Cardiac fibroblast (primary cell): ENCODE data around the gene ZNF76.
"Not testable (repeated sequence)": the region's sequence is repeated elsewhere in the genome, so short reads cannot be mapped to it uniquely, and the experiment has no call there.

Source experiments
- DNase-seq, 2 donors: peaks; one replicate each; pipeline versions ENCODE4 v3.0.0 to v3.0.0-alpha.2; 2010; ENCODE audit warnings: low read depth in 2 of 2
- H3K4me3 ChIP-seq, 2 donors: replicated peaks in 1 of 2; 1 replicate in 1 of 2; 2 replicates in 1 of 2; pipeline ENCODE4 v1.5.1; 2011; ENCODE audit warnings: low read depth in 2 of 2, low read length in 2 of 2, mild to moderate bottlenecking in 2 of 2, moderate library complexity in 1 of 2
- TF ChIP-seq, protein P1 (sequence below): IDR thresholded peaks from one replicate; pipeline ENCODE4 v1.5.1; 2011; ENCODE audit warnings: low read depth, mild to moderate bottlenecking, low read length, inconsistent platforms

The ZNF76 gene

DNA sequence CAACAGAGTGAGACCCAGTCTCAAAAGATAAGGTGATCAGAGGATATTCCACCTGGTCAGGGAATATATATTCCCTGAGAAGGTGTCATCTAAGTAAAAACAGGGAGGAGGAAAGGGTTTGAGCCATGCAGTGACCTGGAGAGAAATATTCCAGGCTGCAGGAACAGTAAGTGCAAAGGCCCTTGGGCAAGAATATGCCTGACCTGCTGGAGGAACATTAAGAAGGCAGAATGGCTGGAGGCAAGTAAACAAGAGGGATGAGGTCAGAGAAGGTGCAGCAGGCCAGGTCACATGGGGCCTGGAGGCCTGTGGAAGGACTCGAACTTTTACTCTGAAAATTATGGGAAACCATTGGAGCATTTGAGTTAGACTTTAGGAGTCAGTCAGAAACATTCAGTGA, 44.8 kb downstream of the ZNF76 start:
- TF ChIP-seq, protein P1, sequence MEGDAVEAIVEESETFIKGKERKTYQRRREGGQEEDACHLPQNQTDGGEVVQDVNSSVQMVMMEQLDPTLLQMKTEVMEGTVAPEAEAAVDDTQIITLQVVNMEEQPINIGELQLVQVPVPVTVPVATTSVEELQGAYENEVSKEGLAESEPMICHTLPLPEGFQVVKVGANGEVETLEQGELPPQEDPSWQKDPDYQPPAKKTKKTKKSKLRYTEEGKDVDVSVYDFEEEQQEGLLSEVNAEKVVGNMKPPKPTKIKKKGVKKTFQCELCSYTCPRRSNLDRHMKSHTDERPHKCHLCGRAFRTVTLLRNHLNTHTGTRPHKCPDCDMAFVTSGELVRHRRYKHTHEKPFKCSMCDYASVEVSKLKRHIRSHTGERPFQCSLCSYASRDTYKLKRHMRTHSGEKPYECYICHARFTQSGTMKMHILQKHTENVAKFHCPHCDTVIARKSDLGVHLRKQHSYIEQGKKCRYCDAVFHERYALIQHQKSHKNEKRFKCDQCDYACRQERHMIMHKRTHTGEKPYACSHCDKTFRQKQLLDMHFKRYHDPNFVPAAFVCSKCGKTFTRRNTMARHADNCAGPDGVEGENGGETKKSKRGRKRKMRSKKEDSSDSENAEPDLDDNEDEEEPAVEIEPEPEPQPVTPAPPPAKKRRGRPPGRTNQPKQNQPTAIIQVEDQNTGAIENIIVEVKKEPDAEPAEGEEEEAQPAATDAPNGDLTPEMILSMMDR: no peak
- no peak overlapping the region for H3K4me3 ChIP-seq
- DNase-seq: no peak

DNA sequence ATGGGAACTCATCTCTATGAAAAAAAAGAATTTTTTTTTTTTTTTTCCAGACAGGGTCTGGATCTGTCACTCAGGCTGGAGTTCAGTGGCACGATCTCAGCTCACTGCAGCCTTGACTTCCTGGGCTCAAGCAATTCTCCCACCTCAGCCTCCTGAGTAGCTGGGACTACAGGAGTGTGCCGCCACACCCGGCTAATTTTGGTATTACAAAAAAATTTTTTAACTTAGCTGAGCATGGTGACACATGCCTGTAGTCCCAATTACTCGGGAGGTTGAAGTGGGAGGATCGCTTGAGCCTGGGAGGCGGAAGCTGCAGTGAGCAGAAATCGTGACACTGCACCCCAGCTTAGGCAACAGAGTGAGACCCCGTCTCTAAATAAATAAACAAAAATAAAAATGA, 45.6 kb downstream of the ZNF76 start:
- TF ChIP-seq, protein P1: no peak
- no peak overlapping the region for H3K4me3 ChIP-seq

DNA sequence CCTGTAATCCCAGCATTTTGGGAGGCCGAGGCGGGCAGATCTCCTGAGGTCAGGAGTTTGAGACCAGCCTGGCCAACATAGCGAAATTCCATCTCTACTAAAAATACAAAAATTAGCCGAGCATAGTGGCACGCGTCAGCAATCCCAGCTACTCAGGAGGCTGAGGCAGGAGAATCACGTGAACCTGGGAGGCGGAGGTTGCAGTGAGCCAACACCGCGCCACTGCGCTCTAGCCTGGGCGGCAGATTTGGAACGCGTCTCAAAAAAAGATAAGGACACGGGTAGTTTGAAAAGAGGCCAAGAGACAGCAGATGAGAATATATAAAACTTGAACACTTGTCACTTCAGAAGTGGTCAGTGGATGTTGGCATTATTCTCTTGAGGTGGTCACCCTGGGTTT, 47.6 kb downstream of the ZNF76 start:
- DNase-seq, H3K4me3 ChIP-seq: not testable (repeated sequence)

More for the DNA sequence above, 45.6 kb downstream of the ZNF76 start:
- DNase-seq: no peak

DNA sequence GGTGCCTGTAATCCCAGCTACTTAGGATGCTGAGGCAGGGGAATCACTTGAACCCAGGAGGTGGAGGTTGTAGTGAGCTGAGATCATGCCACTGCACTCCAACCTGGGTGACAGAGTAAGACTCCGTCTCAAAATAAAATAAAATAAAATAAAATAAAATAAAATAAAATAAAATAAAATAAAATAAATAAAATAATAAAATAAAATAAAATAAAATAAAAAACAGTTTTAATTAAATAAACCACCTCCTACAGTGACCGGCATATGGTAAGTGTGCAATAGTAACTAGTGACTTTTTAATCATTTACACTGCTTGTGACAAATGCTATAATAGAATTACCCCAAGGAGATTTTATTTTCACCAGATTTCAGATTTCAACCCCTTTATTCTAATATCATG, 49.0 kb downstream of the ZNF76 start:
- H3K4me3 ChIP-seq, DNase-seq: not testable (repeated sequence)

DNA sequence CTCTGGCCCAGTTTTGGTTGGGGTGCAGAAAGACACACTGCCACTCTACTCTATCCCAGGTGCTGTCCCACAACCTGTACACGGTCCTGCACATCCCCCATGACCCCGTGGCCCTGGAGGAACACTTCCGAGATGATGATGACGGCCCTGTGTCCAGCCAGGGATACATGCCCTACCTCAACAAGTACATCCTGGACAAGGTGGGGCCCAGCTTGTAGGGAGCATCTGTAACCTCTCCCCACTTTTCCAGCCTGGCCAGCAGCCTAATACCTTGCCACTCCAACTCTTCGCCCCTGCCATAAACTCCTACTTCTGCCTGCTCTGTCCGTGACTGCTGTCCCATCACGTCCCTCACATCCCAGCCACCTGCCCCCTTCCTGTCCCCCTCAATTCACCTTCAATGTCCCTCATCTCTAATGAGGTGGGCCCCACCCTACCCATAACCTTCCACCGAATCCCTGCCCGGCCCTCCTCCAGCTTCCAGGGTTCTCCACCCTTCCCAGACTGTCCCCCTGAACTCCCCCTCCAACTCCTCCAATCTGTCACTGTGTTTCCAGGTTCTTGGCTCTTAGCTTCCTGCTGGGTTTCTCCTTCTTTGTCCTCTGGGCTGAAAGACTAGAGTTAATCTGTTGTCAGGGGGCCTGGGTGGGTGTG, 50.2 kb downstream of the ZNF76 start:
- DNase-seq: no peak
- TF ChIP-seq, protein P1: no peak
- no peak overlapping the region for H3K4me3 ChIP-seq

DNA sequence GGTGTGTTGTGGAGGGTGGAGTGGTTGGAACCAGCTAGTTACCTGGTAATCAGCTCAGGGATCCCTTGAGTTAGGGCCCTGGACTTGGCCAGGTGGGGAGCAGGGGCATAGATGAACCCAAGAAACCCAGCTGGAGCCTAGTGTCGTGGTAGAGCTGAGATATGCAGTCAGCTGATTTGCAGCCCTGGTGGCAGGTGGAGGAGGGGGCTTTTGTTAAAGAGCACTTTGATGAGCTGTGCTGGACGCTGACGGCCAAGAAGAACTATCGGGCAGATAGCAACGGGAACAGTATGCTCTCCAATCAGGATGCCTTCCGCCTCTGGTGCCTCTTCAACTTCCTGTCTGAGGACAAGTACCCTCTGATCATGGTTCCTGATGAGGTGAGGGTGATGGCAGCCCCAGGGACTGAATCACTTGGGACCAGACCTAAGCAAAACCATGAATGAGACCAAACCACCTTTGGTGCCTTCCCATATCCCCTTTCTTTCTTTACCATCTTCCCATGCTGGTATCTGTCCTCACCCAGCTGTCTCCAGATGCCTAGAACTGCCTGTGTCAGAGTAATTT, 50.8 kb downstream of the ZNF76 start:
- TF ChIP-seq, protein P1: no peak
- H3K4me3 ChIP-seq: no peak overlapping the region
- DNase-seq: no peak

DNA sequence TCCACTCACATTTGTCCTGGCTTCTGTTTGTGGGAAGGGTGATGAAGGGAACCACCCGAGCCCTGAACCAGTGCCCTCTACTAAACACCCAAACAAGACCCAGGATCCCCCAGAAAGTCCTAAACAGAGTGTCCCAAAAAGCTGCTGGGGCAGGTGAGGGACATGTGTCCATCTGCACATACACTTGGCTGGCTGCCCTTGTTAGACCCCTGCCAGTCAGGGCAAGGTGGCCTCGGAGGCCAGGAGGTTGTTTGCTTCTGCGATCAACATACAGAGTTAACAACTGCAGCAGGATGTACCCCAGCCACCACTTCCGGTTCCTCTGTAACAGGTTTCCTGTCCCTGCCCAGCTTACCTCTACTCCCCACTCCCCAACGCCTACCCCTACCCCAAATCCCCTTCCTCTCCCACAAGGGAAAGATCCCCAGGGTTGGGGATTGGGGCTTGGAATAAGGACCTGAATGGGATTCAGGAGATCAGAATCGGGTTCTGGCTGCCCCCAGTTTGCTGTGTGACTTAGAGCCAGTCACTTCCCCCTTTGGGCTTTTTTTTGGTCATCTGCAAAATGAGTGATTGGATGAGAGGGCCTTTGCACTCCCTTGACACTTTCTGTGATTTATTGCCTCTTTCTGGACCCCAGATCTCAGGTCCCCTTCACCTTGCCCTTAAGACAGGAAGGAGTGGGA, 52.0 kb downstream of the ZNF76 start:
- TF ChIP-seq, protein P1: no peak
- H3K4me3 ChIP-seq: no peak overlapping the region
- DNase-seq: no peak
